Activated CD8-positive, alpha-beta T cell treated with anti-CD3 and anti-CD28 coated beads for 36 hours (primary cell): Measurements from ENCODE around the gene RAX2. TPM values are rescaled to one million over a fixed set of nuclear protein-coding genes. Genes with fewer than 3 reads are reported as not detected.

Source experiments
- ATAC-seq: fragments of 200-7000 bp; cut with Tn5 transposase; one replicate; pipeline ENCODE4 v1.10.0; 2021; ENCODE audit warnings: mild to moderate bottlenecking, moderate library complexity
- CTCF ChIA-PET: fragments of 350-600 bp; sonication (Branson Sonifier 250); formaldehyde crosslinking; loops from one replicate; lab custom pipeline; 2021; ENCODE audit warnings: antibody characterized with exemption; lab: Charles Lee
- POLR2A ChIA-PET: fragments of 350-600 bp; sonication (Branson Sonifier 250); formaldehyde crosslinking; loops from one replicate; lab custom pipeline; 2021; ENCODE audit warnings: antibody characterized with exemption; lab: Charles Lee
- DNase-seq: peaks from one replicate; pipeline ENCODE4 v3.0.0-alpha.2; 2020
- H3K27ac Mint-ChIP-seq: one replicate; pipeline ENCODE4 v1.8.0; 2021; ENCODE audit warnings: mild to moderate bottlenecking, mixed read lengths
- H3K27me3 Mint-ChIP-seq: one replicate; pipeline ENCODE4 v1.8.0; 2021; ENCODE audit warnings: mixed read lengths
- H3K36me3 Mint-ChIP-seq: one replicate; pipeline ENCODE4 v1.8.0; 2021; ENCODE audit warnings: low read depth, mixed read lengths
- H3K4me1 Mint-ChIP-seq: one replicate; pipeline ENCODE4 v1.8.0; 2021; ENCODE audit warnings: low read depth, mixed read lengths
- H3K4me3 Mint-ChIP-seq: one replicate; pipeline ENCODE4 v1.8.0; 2021; ENCODE audit warnings: mild to moderate bottlenecking, moderate library complexity, mixed read lengths
- H3K9me3 Mint-ChIP-seq: one replicate; pipeline ENCODE4 v1.8.0; 2021; ENCODE audit warnings: mixed read lengths
- CTCF ChIP-seq: fragments of 200-600 bp; IDR thresholded peaks from one replicate; pipeline ENCODE4 v1.8.0; 2022; ENCODE audit warnings: antibody characterized with exemption, mild to moderate bottlenecking
- intact Hi-C: fragments of 100-400 bp; cut with micrococcal nuclease; formaldehyde crosslinking; loops from one replicate; pipeline ENCODE4 v1.10.0; 2022
- total RNA-seq, 2 experiments: library from RNA; stranded (reverse); gene quantifications; one replicate each; pipeline ENCODE4 v1.2.3, GENCODE V29; 2021

The RAX2 gene
- total RNA-seq = not detected

- POLR2A ChIA-PET = no interaction called here
- H3K36me3 Mint-ChIP-seq = peaks cover 5% of the 10 kb centered on the region
- H3K27me3 Mint-ChIP-seq = no peaks in the 10 kb centered on the region
- H3K4me3 Mint-ChIP-seq = no peak within 1 kb of the TSS
- no peak for DNase-seq
- intact Hi-C loops = no loop called here
- TF ChIP-seq CTCF = no peak
- CTCF ChIA-PET = interaction anchor here (2.2 kb wide), 1 partner anchor 12 kb away, joined by 6 read pairs; no protein-coding TSS in a partner anchor
- no peak for ATAC-seq
- H3K9me3 Mint-ChIP-seq = no peaks in the 10 kb centered on the region
- no peak within 1 kb of the TSS for H3K27ac Mint-ChIP-seq
- H3K4me1 Mint-ChIP-seq = no peaks in the 10 kb centered on the region
Measured at GRCh38 chr19:3771906-3772455, at the start of gene RAX2. Gene RAX2 (minus strand): TSS chr19:3772228. CDS start chr19:3771742, 486 bp downstream.

GRCh38 chr19:3821156-3821555, 49.1 kb upstream of the RAX2 start:
- no peak for TF ChIP-seq CTCF
- DNase-seq = no peak
- H3K4me3 Mint-ChIP-seq = no peak overlapping the region
- CTCF ChIA-PET = interaction anchor here (0.8 to 3.4 kb wide), 7 partner anchors 9 to 159 kb away, joined by 3 to 39 read pairs (median 13); partner anchors contain the start of genes APBA3 and MRPL54
- no peaks in the 10 kb centered on the region for H3K9me3 Mint-ChIP-seq
- no peaks in the 10 kb centered on the region for H3K27me3 Mint-ChIP-seq
- peaks cover 19% of the 10 kb centered on the region for H3K4me1 Mint-ChIP-seq
- intact Hi-C loops = loop anchor here (5.0 kb wide), 1 partner anchor 39 kb away; no protein-coding TSS in a partner anchor
- no peaks in the 10 kb centered on the region for H3K36me3 Mint-ChIP-seq
- no peak overlapping the region for H3K27ac Mint-ChIP-seq
- POLR2A ChIA-PET = no interaction called here
- ATAC-seq = no peak

DNA sequence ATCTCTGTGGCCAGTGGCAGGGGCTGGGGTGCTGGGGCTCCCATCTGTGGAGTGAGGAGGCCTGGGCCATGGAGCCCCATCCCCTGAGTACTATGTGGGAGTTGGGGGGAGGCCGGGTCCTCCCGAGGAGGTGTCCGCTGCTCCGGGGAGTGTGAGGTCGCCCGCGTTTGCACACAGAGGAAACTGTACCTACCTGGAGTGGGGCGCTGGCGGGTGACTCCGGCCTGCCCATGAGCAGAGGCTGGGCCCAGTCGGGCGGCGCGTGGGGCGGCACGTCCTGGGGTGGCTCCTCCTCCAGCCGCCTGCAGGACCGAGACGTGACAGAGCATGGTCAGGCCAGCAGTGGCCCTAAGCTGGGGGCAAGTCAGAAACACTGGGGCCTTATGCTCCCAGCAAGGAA, 48.0 kb upstream of the RAX2 start:
- Mint-ChIP-seq H3K4me1 (peaks cover 19% of the 10 kb centered on the region), H3K27me3 (no peaks in the 10 kb centered on the region), H3K9me3 (no peaks in the 10 kb centered on the region), H3K36me3 (no peaks in the 10 kb centered on the region), H3K27ac (no peak overlapping the region), H3K4me3 (no peak overlapping the region)
- intact Hi-C loops = loop anchor here (5.0 to 10.0 kb wide), 2 partner anchors 38 to 55 kb away; partner anchors contain the start of genes APBA3 and MRPL54
- ATAC-seq = no peak
- no peak for TF ChIP-seq CTCF
- ChIA-PET POLR2A (no interaction called here), CTCF (interaction anchor here (2.2 to 3.4 kb wide), 2 partner anchors 29 to 59 kb away, joined by 5 to 39 read pairs; partner anchors contain the start of genes APBA3 and MRPL54)
- no peak for DNase-seq

- Mint-ChIP-seq H3K9me3 (no peaks in the 10 kb centered on the region), H3K4me1 (peaks cover 29% of the 10 kb centered on the region), H3K36me3 (no peaks in the 10 kb centered on the region), H3K27ac (no peak overlapping the region), H3K27me3 (no peaks in the 10 kb centered on the region), H3K4me3 (no peak overlapping the region)
- intact Hi-C loops = loop anchor here (10.0 kb wide), 1 partner anchor 54 kb away; the partner anchor contains the start of genes APBA3 and MRPL54
- ChIA-PET POLR2A (interaction anchor here (0.7 to 1.1 kb wide), 3 partner anchors 44 to 56 kb away, joined by 3 to 5 read pairs (median 3); partner anchors contain the start of gene MRPL54), CTCF (interaction anchor here (1.2 to 3.5 kb wide), 4 partner anchors 28 to 56 kb away, joined by 3 to 18 read pairs (median 8); partner anchors contain the start of genes APBA3 and MRPL54)
- TF ChIP-seq CTCF = no peak
- DNase-seq = no peak
- no peak for ATAC-seq
Measured at GRCh38 chr19:3818918-3819317, 46.9 kb upstream of the RAX2 start.

GRCh38 chr19:3818466-3818865, 46.4 kb upstream of the RAX2 start:
- Mint-ChIP-seq H3K27ac (peak overlapping the region; percentile 36), H3K4me3 (no peak overlapping the region), H3K9me3 (no peaks in the 10 kb centered on the region), H3K27me3 (no peaks in the 10 kb centered on the region), H3K36me3 (no peaks in the 10 kb centered on the region), H3K4me1 (peaks cover 34% of the 10 kb centered on the region)
- DNase-seq = peak; percentile 59
- CTCF ChIA-PET = interaction anchor here (1.2 to 3.5 kb wide), 4 partner anchors 28 to 56 kb away, joined by 3 to 18 read pairs (median 8); partner anchors contain the start of genes APBA3 and MRPL54
- TF ChIP-seq CTCF = no peak
- intact Hi-C loops = loop anchor here (10.0 kb wide), 1 partner anchor 54 kb away; the partner anchor contains the start of genes APBA3 and MRPL54
- POLR2A ChIA-PET = interaction anchor here (0.6 to 1.1 kb wide), 5 partner anchors 30 to 56 kb away, joined by 3 to 5 read pairs (median 3); partner anchors contain the start of gene MRPL54
- peak; percentile 62 for ATAC-seq
